ENCODE results near the gene ZRANB3.

DNA sequence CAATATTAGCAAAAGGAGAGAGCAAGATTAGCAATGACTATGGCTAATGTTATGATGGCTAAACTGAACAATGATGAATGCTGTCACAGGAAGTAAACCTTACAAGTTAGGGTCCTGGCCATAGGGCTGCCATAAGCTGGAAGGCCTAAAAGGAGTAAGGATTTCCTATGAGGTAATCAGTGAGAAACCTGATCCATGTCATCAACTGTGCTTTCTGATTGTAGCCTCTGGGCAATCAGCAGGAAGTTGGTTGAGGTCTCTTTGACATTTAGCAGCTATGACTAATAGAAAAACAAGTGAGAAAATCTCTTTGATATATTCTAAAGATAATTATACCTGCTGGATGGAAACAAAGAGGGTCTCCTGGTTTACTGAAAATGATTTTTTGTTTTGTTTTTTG is 285.9 kb downstream of the ZRANB3 start:
- TF ChIP-seq, protein P1, sequence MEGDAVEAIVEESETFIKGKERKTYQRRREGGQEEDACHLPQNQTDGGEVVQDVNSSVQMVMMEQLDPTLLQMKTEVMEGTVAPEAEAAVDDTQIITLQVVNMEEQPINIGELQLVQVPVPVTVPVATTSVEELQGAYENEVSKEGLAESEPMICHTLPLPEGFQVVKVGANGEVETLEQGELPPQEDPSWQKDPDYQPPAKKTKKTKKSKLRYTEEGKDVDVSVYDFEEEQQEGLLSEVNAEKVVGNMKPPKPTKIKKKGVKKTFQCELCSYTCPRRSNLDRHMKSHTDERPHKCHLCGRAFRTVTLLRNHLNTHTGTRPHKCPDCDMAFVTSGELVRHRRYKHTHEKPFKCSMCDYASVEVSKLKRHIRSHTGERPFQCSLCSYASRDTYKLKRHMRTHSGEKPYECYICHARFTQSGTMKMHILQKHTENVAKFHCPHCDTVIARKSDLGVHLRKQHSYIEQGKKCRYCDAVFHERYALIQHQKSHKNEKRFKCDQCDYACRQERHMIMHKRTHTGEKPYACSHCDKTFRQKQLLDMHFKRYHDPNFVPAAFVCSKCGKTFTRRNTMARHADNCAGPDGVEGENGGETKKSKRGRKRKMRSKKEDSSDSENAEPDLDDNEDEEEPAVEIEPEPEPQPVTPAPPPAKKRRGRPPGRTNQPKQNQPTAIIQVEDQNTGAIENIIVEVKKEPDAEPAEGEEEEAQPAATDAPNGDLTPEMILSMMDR (IDR thresholded peaks at IDR 0.05): no peak
- TF ChIP-seq POLR2A (IDR thresholded peaks at IDR 0.05): no peak

Data from heart left ventricle (tissue), 13 donors.